SK-MEL-5 (cell line): ENCODE results near the gene GRB14. TPM values are rescaled to one million over a fixed set of nuclear protein-coding genes. Genes with fewer than 3 reads are reported as not detected.

Experiments used
- DNase-seq: peaks from one replicate; pipeline ENCODE4 v3.0.0-alpha.2; 2016; ENCODE audit warnings: low read depth, low spot score
- in situ Hi-C: cut with HindIII; loops from 2 replicates; pipeline ENCODE4 v1.10.0; 2016; ENCODE audit warnings: low sequenced_read_pairs, high pct_unique_total_duplicates, low pct_unique_long_range_greater_than_20kb
- total RNA-seq: library from RNA; depleted of rRNA; stranded (reverse); fragments of >200 nt; shearing (Covaris generic); gene quantifications from 2 replicates; pipeline ENCODE4 v1.2.3, GENCODE V29; 2014

The GRB14 gene
- total RNA-seq, 1 experiment from 2014 or later: 4.5 TPM

DNA sequence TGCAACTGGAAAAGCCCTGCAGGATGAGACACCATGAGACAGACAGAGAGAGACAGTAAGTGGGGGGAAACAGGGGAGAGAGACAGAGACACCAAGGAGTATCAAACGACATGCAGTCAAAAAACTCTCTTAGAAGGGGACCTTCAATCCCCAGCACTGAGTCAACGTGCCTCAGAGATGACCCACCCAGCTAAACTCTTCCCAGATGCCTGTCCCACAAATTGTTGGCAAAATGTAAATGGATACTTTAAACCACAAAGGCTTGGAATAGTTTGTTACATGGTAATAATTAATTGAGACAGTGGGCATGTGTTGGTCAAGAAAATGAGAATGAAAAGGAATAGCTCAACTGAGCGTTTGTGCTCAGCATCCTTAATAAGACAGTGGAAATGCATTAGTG is 98.3 kb downstream of the GRB14 start:
- DNase-seq: no peak
- in situ Hi-C loops: no loop called here

DNA sequence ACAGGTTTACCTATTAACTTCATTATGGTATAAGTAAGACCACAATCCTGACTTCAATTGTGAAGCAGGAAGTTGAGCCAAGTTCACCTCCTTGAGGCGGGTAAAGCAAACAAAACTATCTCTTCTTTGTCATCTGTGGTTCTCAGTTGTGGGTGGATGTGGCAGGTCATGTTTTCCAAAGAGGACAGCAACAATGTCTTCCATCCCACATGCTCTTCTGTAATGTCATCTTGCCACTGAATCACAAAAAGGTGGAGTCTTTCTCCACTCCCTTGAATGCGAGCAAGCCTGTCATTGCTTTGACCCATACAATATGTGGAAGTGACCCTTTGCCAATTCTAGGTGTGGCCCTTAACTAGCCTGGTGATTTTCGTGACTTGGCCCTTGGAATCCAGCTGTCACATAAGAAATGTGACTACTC is 98.7 kb downstream of the GRB14 start:
- no peak for DNase-seq
- in situ Hi-C loops: no loop called here

DNA sequence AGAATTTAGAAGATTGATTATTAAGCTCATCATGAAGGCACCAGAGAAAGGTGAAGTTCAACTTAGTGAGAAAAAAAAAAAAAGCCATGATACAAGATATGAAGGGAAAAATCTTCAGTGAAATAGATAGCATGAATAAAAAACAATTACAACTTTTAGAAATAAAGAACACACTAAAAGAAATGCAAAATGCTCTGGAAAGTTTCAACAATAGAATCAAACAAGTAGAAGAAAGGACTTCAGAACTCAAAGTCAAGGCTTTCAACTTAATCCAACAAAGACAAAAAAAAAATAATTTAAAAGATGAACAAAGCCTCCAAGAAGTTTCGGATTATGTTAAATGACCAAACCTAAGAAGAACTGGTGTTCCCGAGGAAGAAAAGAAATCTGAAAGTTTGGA is 105.5 kb downstream of the GRB14 start:
- in situ Hi-C loops: no loop called here
- no peak for DNase-seq

DNA sequence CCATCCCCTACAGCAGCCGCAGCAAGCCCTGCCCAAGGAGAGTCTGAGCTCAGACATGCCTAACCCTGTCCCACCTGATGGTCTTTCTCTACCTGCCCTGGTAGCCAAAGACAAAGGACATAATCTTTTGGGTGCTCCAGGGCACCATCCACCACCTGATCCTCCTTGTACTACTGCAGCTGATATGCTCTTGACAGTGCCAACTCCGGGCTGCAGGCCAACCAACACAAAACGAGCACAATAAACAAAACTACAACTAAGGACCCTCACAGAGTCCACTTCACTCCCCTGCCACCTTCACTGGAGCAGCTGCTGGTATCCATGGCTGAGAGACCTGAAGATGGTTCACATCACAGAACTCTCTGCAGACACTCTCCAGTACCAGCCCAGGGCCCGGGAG is 106.3 kb downstream of the GRB14 start:
- in situ Hi-C loops: no loop called here

DNA sequence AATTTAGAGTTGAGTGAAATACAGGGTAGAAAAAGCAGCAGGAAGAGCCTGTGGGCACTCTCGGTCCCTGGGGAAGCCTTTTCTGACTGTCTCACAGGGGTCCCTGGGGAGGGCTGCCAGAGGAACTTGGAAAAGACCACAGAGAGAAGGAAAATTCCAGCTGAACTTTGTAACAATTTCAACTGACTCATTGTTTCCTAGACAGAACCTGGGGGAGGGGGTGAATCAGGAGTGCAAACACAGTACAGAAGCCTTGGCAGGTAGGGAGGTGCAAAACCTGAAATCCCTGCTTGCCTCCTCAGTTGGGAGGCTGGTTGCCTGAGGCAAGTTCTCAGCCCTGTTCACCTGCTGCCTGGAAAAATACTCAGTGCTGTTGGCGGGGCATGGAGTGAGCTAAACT is 106.8 kb downstream of the GRB14 start:
- in situ Hi-C loops: no loop called here
- DNase-seq: no peak

More for the DNA sequence above, 106.3 kb downstream of the GRB14 start:
- no peak for DNase-seq

DNA sequence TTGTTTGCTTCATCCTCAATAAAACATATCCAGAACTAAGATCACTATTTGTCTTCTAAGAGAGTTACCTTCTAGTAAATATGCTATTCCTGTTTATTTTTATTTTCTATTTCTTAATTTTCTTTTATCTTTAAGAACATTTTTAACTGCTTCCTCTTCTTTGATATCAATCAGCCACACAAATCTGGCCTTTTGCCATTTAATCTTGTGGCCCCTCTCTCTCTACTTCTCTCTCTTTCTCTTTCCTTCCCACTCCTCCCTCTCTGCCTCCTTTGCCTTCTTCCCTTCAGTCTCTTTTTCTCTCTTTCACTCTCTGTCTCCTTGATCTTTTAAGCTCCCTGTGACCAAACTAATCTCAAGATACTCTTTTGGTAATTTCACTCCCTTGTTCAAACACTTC is 108.4 kb downstream of the GRB14 start:
- no peak for DNase-seq
- in situ Hi-C loops: no loop called here

DNA sequence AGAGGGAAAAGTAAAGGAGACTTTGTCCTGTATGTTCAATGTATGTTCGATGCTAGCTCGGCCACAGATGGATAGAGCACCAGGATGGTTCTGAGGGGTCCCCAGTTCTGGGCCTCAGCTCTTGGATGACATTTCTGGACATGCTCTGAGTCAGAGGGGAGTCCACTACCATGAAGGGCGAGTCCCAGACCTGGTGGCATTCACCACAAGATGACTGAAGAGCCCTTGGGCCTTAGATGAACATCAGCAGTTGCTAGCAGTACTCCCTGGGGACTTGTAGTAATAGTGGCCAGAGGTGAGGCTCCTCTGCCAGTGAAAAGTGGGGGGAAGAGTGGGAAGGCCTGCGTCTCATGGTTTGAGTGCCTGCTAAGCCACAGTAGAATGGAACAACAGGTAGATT is 109.5 kb downstream of the GRB14 start:
- no peak for DNase-seq
- in situ Hi-C loops: no loop called here

DNA sequence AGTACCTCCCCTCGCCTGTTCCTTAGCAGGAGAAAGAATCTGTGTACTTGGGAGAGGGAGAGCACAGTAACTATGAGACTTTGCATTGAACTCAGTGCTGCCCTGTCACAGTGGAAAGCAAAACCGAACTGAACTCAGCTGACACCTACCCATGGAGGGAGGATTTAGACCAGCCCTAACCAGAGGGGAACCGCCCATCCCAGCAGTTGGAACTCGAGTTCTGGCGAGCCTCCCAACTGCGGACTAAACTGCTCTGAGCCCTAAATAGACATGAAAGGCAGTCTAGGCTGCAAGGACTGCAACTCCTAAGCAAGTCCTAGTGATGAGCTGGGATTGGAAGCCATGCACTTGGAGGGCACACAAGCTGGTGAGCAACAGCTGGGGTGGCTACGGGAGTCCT is 110.4 kb downstream of the GRB14 start:
- in situ Hi-C loops: no loop called here
- peak; percentile 44 for DNase-seq

DNA sequence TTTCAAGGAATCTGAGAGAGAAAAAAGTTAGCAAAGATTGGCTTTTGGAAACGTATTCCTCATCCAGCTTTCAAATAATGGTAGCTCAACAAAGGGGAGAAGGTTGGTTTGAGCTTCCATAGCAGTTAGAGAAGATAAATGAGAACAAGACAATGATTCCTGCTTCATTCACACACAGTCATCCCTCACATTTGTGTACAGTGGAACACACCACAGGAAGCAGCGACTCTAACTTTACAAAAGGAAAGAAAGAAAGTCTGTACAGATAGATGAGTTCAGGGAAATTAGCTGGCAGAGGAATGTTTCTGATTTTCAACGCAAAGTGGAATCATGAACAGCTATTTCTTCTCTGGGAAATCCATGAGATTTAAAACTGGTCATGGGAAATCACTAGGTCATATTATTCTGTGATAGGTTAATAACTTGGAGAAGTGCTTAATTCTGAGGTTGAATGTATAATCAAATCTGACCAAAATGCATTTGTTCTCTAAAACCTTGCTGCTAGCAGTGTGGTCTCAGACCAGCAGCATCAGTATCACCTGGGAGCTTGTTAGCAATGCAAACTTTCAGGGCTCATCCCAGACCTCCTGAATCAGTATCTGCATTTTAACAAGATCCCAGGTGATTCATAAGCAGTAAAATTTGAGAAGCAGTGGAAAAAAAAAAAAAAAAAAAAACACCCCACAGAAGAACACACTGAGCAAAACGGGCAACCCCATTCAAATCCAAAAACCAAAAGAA is 112.0 kb downstream of the GRB14 start:
- DNase-seq: no peak
- in situ Hi-C loops: no loop called here

DNA sequence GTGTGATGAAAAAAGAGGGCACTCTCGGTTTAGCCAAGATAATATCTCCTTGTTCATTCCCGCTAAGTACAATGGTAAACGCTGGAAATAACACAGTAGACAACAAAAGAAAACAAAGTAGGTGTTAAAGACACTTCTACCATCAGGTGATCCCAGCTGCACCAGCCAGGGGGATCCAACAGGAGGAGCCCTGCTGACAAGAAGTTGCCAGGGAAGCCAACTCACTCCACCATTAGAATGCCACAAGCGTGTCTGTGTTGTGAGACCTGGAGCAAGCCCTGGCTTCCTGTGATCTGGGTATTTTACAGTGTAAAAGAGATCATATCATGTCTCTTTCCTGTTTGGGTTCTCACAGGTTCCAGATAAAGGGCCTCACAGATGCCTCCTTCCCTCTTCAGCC is 117.0 kb downstream of the GRB14 start:
- in situ Hi-C loops: no loop called here
- DNase-seq: peak; percentile 66

DNA sequence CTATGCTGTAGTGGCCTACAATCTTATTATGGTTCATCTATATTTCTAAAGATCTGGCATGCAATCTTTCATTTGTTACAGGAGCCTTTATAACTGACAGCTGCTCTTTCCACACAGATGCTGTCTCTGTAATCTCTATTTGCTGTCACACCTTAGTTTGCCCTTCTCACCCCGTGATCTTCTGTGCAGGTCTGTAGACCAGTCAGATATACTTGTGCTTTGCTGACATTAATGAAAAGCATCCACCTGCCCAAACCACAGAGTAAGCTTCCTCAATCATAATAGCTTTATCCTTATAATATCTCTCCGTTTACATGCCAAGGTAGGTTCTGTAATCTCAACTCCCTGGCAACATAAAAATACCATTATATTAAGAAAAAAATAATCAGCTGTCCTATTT is 122.4 kb downstream of the GRB14 start:
- no peak for DNase-seq
- in situ Hi-C loops: no loop called here

DNA sequence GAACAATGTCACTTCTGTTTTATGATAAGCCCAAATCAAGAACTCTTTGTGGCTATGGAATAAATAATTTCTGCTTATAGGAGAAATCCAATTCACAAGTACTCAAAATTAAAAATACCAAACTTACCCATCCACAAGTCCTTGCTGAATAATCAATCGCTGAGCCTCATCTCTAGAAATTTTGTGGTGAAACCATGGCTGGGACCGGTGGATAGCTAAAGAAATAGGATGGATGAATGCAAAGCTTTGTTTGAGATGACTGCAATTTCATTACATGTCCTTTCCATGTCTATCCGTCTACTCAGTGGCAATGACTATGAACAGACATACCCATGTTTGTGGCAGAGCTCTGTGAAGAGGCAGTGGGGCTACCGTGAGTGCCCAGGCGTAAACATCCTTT is 124.4 kb downstream of the GRB14 start:
- peak; percentile 63 for DNase-seq
- in situ Hi-C loops: no loop called here

DNA sequence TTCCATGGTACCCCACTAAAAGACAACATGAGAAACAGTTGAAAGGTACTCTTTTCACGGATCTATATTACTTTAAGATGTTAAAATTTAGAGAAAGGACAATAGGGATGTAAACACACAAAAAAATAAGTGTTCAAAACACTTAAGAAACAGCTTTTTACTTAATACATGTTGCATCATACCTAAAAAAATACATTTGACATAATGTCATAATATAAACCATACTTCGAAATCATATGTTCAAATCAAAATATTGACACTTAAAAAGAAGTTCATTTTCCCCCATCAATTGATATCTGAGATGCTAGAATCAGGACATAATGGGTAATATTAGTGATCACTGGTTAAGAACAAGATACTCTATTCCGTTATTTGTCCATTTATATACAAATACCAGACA is 124.9 kb downstream of the GRB14 start:
- in situ Hi-C loops: no loop called here
- DNase-seq: no peak

DNA sequence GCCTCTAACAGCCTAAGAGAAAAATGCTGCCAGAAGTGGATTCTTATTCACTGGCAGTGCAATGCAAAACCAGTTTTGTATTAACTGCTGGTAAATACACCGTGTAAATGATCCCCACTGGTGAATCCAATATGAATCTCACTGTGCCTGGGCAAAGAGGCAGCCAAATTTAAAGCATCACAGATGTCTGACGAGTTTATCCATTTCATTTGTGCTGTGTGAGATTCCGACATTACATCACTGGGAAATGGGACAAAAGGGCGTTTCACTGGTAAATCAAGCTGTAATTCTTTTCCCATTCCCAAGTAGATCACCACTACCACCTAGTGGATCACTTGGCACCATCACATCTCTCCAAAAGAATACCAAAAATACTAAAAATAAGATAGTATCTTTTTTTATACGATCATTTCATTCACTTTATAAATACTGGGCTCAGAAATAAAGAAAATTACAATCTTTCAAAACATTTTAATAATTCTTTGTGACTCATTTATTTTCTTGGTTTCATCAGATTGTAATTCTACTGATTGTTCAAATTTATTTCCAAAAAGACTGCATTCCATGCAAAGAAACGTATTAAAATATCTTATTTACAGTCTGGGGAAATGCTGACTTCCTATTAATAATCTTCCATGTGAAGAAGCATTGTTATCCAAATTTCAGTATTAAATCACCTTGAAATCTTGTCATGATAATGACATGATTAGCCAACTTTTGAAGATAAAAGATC is 125.6 kb downstream of the GRB14 start:
- peak; percentile 87 for DNase-seq
- in situ Hi-C loops: no loop called here

DNA sequence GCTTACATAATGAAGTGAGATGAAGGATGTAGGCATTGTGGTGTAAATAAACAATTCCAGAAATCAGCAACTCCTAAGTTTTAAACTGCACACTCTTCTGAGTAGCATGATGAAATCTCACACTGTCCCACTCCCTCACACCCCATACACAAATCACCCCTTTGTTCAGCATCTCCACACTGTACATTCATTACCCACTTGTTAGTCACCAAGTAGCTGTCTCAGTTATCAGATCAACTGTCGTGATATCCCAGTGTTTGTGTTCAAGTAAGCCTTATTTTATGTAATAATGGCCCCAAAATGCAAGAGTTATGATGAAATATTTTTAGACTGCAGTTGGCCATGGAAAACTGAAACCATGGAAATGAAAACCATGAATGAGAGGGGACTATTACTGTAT is 135.7 kb downstream of the GRB14 start:
- peak; percentile 31 for DNase-seq
- in situ Hi-C loops: no loop called here

DNA sequence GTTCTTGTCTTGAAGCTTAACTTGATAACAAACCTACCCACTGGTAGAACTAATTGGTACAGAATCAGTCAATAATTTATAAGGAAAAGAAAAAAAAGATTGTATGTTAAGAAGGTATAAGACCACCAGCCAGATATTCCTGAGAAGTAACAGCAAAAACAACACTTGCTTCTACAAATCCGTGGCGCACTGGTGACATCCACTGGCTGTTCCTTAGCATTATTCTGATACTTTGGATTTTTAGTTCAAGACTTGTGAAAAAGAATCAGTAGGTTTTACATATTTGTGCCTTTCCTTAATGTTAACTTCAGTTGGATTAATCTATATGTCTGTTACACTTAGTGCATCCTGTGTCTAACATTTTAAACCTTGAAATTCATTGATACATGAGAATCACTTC is 141.8 kb downstream of the GRB14 start:
- DNase-seq: peak; percentile 64
- in situ Hi-C loops: no loop called here

DNA sequence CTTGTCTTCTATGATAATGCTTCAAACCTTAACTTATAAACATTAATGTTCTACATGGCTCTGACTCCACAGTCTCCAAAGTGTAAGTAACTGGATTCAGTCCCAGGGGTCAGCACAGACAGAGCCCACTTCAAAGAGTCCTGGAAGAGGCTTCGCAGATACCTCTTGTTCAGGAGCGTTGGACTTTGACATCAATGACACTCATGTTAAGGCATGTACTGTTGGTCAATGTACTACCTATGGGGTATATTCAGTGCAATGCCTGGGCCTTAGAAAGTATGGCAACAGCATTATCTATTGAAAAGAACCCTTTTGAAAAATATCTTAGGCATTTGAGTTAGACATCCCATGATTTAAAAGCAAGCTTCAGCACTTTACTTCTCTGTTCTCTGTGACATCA is 143.1 kb downstream of the GRB14 start:
- in situ Hi-C loops: no loop called here
- DNase-seq: no peak

DNA sequence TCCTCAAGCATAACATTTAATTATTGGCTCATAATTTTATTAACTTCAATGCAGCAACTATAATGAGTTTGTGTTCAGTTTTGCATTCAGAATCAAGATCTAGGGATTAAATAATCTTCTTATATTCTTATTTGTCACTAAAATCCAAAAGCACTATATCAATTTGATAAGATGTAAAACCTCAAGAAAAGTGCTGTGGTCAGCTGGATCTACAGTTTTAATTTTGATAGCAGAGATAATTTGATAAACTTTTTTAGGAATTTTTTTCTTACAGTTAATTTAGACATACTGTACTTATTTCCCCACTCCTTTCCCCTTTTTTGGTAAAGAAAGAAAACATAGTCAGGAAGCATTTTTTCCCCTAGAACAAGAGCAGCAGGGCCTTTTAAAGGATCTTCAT is 146.4 kb downstream of the GRB14 start:
- no peak for DNase-seq
- in situ Hi-C loops: no loop called here

DNA sequence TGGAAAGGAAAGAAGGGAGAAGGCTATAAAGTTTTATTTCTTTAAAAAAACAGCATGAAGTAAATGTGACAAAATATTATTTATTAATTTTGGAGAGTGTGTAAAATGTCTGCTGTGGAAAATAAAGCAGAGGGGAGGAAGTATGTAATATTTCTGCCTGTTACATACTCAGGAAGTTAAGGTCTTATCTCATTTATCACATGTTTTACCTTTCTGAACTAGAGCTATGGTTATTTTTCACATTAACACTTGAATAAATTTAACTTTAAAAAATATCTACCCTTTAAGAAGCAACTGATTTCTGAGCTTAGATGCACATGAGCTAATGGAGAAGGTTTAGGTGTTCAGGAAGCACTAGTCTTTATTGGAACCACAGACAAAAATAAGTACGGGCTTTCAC is 148.3 kb downstream of the GRB14 start:
- in situ Hi-C loops: no loop called here
- no peak for DNase-seq
